Activated CD4-positive, alpha-beta T cell treated with anti-CD3 and anti-CD28 coated beads, Interleukin-2, amount 10 ng/mL, durations not matched to agents 24 days and 14 days (primary cell): ENCODE results near the gene SH3D21. TPM values are rescaled to one million over a fixed set of nuclear protein-coding genes. Genes with fewer than 3 reads are reported as not detected.

Source experiments
- DNase-seq: peaks from one replicate; pipeline ENCODE4 v3.0.0; 2022
- H3K27ac Mint-ChIP-seq: one replicate; pipeline ENCODE4 v1.8.0; 2022; ENCODE audit warnings: mild to moderate bottlenecking, mixed read lengths
- H3K27me3 Mint-ChIP-seq: one replicate; pipeline ENCODE4 v1.8.0; 2022; ENCODE audit warnings: mixed read lengths
- H3K36me3 Mint-ChIP-seq: one replicate; pipeline ENCODE4 v1.8.0; 2022; ENCODE audit warnings: low read depth, mild to moderate bottlenecking, mixed read lengths
- H3K4me1 Mint-ChIP-seq: one replicate; pipeline ENCODE4 v1.8.0; 2021; ENCODE audit warnings: mixed read lengths
- H3K4me3 Mint-ChIP-seq: one replicate; pipeline ENCODE4 v1.8.0; 2022; ENCODE audit warnings: mild to moderate bottlenecking, moderate library complexity, mixed read lengths
- H3K9me3 Mint-ChIP-seq: one replicate; pipeline ENCODE4 v1.8.0; 2021; ENCODE audit warnings: mixed read lengths
- intact Hi-C: fragments of 100-400 bp; cut with micrococcal nuclease; formaldehyde crosslinking; loops from one replicate; pipeline ENCODE4 v1.15.1; 2023
- total RNA-seq: library from RNA; stranded (reverse); gene quantifications from 2 replicates; pipeline ENCODE4 v1.2.3, GENCODE V29; 2022

The SH3D21 gene
- total RNA-seq, 1 donor from 2014 or later: 17.0 TPM

DNA sequence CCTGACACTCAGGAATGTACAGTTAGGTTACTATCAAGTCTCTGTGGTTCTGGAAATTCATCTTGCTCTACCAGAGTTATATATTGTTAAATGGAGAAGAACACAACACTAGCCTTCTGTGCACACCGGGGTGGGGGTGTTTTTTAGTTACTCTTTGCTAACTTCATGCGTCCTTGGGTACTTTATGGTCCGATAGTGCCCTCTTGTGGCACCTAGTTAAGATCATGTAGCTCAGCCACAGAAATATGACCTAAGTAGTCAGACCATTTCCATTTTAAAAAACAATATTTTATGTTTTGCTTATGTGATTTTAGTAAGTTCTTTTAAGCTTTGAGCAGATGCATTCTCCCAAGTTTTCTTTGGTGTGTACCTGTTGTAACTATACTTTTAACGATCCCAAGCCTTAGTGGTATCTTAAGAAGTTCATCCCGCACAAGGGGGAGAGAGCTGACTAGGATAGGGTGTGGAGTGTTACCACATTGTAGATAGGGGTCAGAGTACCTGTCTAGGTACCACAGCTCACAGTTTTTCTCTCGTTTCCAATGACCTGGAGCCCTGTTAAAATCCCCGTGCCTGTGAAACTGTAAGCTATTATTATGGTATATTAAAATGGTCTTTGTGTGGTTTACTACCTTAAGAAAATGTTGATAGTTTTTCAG is 20.6 kb upstream of the SH3D21 start:
- H3K4me1 Mint-ChIP-seq: peaks cover 18% of the 10 kb centered on the region
- H3K36me3 Mint-ChIP-seq: peaks cover 60% of the 10 kb centered on the region
- no peak overlapping the region for H3K4me3 Mint-ChIP-seq
- H3K9me3 Mint-ChIP-seq: no peaks in the 10 kb centered on the region
- no peaks in the 10 kb centered on the region for H3K27me3 Mint-ChIP-seq
- DNase-seq: peak; percentile 90
- H3K27ac Mint-ChIP-seq: peak overlapping the region; percentile 34
- intact Hi-C loops: loop anchor here (1.0 to 5.0 kb wide), 3 partner anchors 63 to 187 kb away; partner anchors contain the start of genes THRAP3 and TRAPPC3

GRCh38 chr1:36286802-36287201 is 19.4 kb upstream of the SH3D21 start:
- Mint-ChIP-seq H3K9me3 (no peaks in the 10 kb centered on the region), H3K4me3 (no peak overlapping the region), H3K27me3 (no peaks in the 10 kb centered on the region), H3K27ac (no peak overlapping the region), H3K4me1 (peaks cover 15% of the 10 kb centered on the region), H3K36me3 (peaks cover 64% of the 10 kb centered on the region)
- no peak for DNase-seq
- intact Hi-C loops: loop anchor here (5.0 kb wide), 1 partner anchor 65 kb away; the partner anchor contains the start of gene THRAP3

DNA sequence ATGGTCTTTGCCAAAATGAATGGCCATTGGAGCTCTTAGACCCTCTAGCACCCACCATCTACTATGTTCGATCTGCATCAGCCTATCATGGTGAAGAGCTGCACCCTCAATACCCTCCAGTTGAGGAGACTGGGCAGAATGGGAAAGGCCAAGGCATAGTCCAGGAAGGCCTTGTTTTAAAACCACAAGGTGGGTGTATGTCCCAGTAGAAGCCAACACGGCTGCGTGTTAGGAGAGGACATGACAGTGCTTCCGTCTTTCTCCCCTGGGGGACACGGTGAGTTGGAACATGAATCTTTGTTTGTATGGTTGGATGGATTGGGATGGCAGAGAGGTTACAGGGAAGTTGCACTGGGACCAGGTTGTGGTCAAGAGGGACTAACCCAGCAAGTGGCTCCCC is 18.6 kb upstream of the SH3D21 start:
- H3K4me1 Mint-ChIP-seq: peaks cover 13% of the 10 kb centered on the region
- DNase-seq: no peak
- H3K9me3 Mint-ChIP-seq: no peaks in the 10 kb centered on the region
- no peaks in the 10 kb centered on the region for H3K27me3 Mint-ChIP-seq
- intact Hi-C loops: loop anchor here (5.0 kb wide), 1 partner anchor 65 kb away; the partner anchor contains the start of gene THRAP3
- peak overlapping the region; percentile 25 for H3K27ac Mint-ChIP-seq
- no peak overlapping the region for H3K4me3 Mint-ChIP-seq
- peaks cover 67% of the 10 kb centered on the region for H3K36me3 Mint-ChIP-seq

GRCh38 chr1:36295390-36295789 is 10.8 kb upstream of the SH3D21 start:
- Mint-ChIP-seq H3K9me3 (no peaks in the 10 kb centered on the region), H3K4me1 (peaks cover 13% of the 10 kb centered on the region), H3K27ac (peak overlapping the region; percentile 5), H3K36me3 (peaks cover 66% of the 10 kb centered on the region), H3K27me3 (no peaks in the 10 kb centered on the region), H3K4me3 (no peak overlapping the region)
- no peak for DNase-seq
- intact Hi-C loops: no loop called here

DNA sequence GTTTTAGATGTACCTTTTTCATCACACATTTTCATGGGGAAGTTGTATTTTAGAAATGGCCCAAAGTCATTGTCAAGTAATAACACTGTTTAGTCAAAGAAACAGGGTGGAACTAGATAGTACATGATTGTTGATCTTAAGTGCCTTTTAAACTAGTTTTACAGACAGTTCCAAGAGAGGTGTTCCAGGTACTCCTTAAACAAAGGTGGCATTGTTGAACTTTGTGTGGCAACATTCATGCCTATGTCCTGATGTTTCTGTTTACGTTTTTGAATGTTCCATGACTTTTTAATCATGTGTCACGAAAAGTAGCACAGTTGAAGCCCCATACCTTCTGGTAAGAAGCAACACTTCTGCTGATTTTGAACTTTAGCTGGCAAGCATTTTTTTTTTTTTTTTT is 9.1 kb upstream of the SH3D21 start:
- DNase-seq: no peak
- Mint-ChIP-seq H3K4me1 (peaks cover 21% of the 10 kb centered on the region), H3K4me3 (no peak overlapping the region), H3K9me3 (no peaks in the 10 kb centered on the region), H3K27me3 (no peaks in the 10 kb centered on the region), H3K27ac (no peak overlapping the region), H3K36me3 (peaks cover 69% of the 10 kb centered on the region)
- intact Hi-C loops: no loop called here

GRCh38 chr1:36298640-36299039 is 7.5 kb upstream of the SH3D21 start:
- peaks cover 70% of the 10 kb centered on the region for H3K36me3 Mint-ChIP-seq
- H3K9me3 Mint-ChIP-seq: no peaks in the 10 kb centered on the region
- H3K27ac Mint-ChIP-seq: peak overlapping the region; percentile 66
- no peaks in the 10 kb centered on the region for H3K27me3 Mint-ChIP-seq
- intact Hi-C loops: no loop called here
- DNase-seq: no peak
- H3K4me3 Mint-ChIP-seq: no peak overlapping the region
- H3K4me1 Mint-ChIP-seq: peaks cover 29% of the 10 kb centered on the region

DNA sequence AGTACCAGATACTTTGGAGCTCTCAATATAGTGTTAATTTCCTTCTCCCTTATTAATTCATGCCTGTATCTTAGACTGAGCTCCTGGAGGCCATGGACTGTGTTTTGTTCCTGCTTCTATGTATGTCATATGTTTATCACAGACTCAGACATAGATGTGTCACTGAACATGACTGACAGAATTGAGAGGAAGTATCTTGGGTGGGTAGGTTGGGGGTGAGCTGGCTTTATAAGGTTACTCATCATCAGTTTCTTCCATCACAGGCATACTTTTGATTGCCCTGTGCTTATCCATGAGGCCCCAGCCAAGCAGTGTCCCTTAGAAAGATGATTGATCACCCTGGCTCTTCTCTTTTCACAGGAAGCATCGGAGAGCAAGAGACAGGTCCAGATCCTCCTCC is 5.6 kb upstream of the SH3D21 start:
- peak overlapping the region; percentile 91 for H3K27ac Mint-ChIP-seq
- peak overlapping the region; percentile 27 for H3K4me3 Mint-ChIP-seq
- H3K27me3 Mint-ChIP-seq: no peaks in the 10 kb centered on the region
- H3K9me3 Mint-ChIP-seq: no peaks in the 10 kb centered on the region
- intact Hi-C loops: no loop called here
- DNase-seq: no peak
- peaks cover 69% of the 10 kb centered on the region for H3K36me3 Mint-ChIP-seq
- peaks cover 39% of the 10 kb centered on the region for H3K4me1 Mint-ChIP-seq

- H3K27ac Mint-ChIP-seq: peak overlapping the region; percentile 91
- intact Hi-C loops: no loop called here
- no peaks in the 10 kb centered on the region for H3K9me3 Mint-ChIP-seq
- H3K36me3 Mint-ChIP-seq: peaks cover 64% of the 10 kb centered on the region
- H3K4me3 Mint-ChIP-seq: no peak overlapping the region
- peaks cover 43% of the 10 kb centered on the region for H3K4me1 Mint-ChIP-seq
- no peak for DNase-seq
- no peaks in the 10 kb centered on the region for H3K27me3 Mint-ChIP-seq
Measured at GRCh38 chr1:36301220-36301619, 4.9 kb upstream of the SH3D21 start.

DNA sequence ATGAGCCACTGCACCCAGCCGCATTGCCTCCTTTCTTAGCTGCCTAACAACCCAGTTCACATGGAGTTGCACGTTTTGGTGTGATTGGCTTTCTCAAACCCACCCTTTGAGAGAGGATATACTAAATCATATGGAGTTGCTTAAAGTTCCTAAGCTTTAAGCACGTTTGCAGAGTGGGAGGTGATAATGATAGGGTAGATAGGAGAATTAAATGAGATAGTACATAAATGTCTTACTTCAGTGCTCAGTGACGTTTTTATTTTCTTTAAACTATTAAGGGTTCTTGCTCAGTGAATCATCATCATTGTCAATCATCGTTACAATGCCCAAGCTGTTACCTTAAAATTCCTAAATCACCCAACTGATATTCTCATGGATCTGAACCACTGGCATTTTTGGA is 2.9 kb upstream of the SH3D21 start:
- H3K9me3 Mint-ChIP-seq: no peaks in the 10 kb centered on the region
- peaks cover 51% of the 10 kb centered on the region for H3K4me1 Mint-ChIP-seq
- intact Hi-C loops: no loop called here
- H3K36me3 Mint-ChIP-seq: peaks cover 56% of the 10 kb centered on the region
- H3K27me3 Mint-ChIP-seq: no peaks in the 10 kb centered on the region
- H3K27ac Mint-ChIP-seq: peak overlapping the region; percentile 79
- no peak overlapping the region for H3K4me3 Mint-ChIP-seq
- DNase-seq: no peak

GRCh38 chr1:36303650-36304360 is 2.4 kb upstream of the SH3D21 start:
- no peak for DNase-seq
- Mint-ChIP-seq H3K4me3 (no peak overlapping the region), H3K36me3 (peaks cover 56% of the 10 kb centered on the region), H3K4me1 (peaks cover 54% of the 10 kb centered on the region), H3K9me3 (no peaks in the 10 kb centered on the region), H3K27ac (peak overlapping the region; percentile 79), H3K27me3 (no peaks in the 10 kb centered on the region)
- intact Hi-C loops: no loop called here

- H3K4me1 Mint-ChIP-seq: peaks cover 54% of the 10 kb centered on the region
- peak overlapping the region; percentile 70 for H3K27ac Mint-ChIP-seq
- no peak for DNase-seq
- intact Hi-C loops: no loop called here
- H3K9me3 Mint-ChIP-seq: no peaks in the 10 kb centered on the region
- no peaks in the 10 kb centered on the region for H3K27me3 Mint-ChIP-seq
- H3K4me3 Mint-ChIP-seq: no peak overlapping the region
- peaks cover 56% of the 10 kb centered on the region for H3K36me3 Mint-ChIP-seq
Measured at GRCh38 chr1:36304521-36304920, 1.6 kb upstream of the SH3D21 start.

- H3K27me3 Mint-ChIP-seq: no peaks in the 10 kb centered on the region
- no peak for DNase-seq
- H3K4me3 Mint-ChIP-seq: peak overlapping the region; percentile 93
- H3K27ac Mint-ChIP-seq: peak overlapping the region; percentile 87
- H3K36me3 Mint-ChIP-seq: peaks cover 51% of the 10 kb centered on the region
- intact Hi-C loops: loop anchor here (5.0 kb wide), 4 partner anchors 62 to 117 kb away; partner anchors contain the start of genes STK40 and THRAP3
- H3K4me1 Mint-ChIP-seq: peaks cover 49% of the 10 kb centered on the region
- no peaks in the 10 kb centered on the region for H3K9me3 Mint-ChIP-seq
Measured at GRCh38 chr1:36304970-36305914, 926 bp upstream of the SH3D21 start.

- peak overlapping the region; percentile 78 for H3K27ac Mint-ChIP-seq
- intact Hi-C loops: loop anchor here (5.0 kb wide), 4 partner anchors 61 to 116 kb away; partner anchors contain the start of genes STK40 and THRAP3
- no peaks in the 10 kb centered on the region for H3K27me3 Mint-ChIP-seq
- peaks cover 47% of the 10 kb centered on the region for H3K4me1 Mint-ChIP-seq
- H3K9me3 Mint-ChIP-seq: no peaks in the 10 kb centered on the region
- no peak for DNase-seq
- peak overlapping the region; percentile 93 for H3K4me3 Mint-ChIP-seq
- peaks cover 49% of the 10 kb centered on the region for H3K36me3 Mint-ChIP-seq
Measured at GRCh38 chr1:36305915-36306209, 306 bp upstream of the SH3D21 start.
